NCI-H2196 treated with DMSO at 0.1 percent for 48 hours (cell line): ENCODE measurements around the gene CFAP74.
A peak's percentile ranks its signal among the peaks of the same experiment; 100 is the strongest.

ENCODE experiments used
- DNase-seq: peaks from one replicate; lab custom pipeline; 2025; ENCODE audit not compliant: unreplicated experiment; lab: John Stamatoyannopoulos, UW

The CFAP74 gene

DNA sequence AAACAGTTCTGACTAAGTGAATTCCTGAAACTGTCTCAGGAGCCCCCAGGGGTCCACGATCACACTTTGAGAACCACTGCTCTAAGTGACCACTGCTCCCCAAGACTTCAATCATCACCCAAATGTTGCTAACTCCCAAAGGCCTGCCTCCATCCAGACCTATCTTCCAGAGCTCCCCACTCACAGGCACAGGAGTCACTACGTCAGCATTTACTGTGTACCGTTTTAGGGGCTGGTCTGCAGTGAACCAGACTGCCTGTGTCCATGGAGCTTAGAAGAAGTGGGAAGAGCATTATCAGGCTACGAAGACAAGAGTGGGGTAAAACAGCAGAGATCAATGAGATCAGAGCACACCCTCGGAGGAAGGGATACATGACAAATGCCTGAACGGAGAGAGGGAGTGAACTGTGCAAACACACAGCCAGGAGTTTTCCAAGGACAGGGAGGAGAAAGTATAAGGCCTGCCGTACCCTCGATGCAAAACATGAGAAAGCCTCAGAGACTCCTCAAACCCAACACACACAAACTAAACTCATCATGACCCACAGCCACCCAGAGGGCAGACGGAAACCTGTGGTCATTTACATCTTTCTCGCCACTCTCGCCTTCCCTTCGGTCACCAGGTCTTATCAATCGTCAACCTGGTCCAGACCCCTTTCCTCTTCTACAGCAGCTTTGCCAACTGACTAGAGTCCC lies 122.8 kb downstream of the CFAP74 start:
- no peak for DNase-seq

DNA sequence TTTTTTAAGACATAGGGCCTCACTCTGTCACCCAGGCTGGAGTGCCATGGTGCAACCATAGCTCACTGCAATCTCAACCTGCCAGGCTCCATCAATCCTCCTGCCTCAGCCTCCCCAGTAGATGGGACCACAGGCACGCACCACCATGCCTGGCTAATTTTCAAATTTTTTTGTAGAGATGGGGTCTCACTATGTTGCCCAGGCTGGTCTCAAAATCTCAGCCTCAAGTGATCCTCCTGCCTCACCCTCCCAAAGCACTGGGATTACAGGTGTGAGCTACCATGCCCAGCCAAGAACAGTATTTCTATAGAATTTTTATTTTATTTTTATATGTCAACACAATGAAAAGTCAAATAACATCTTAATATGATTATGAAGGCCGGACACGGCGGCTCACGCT lies 123.6 kb downstream of the CFAP74 start:
- DNase-seq = no peak

DNA sequence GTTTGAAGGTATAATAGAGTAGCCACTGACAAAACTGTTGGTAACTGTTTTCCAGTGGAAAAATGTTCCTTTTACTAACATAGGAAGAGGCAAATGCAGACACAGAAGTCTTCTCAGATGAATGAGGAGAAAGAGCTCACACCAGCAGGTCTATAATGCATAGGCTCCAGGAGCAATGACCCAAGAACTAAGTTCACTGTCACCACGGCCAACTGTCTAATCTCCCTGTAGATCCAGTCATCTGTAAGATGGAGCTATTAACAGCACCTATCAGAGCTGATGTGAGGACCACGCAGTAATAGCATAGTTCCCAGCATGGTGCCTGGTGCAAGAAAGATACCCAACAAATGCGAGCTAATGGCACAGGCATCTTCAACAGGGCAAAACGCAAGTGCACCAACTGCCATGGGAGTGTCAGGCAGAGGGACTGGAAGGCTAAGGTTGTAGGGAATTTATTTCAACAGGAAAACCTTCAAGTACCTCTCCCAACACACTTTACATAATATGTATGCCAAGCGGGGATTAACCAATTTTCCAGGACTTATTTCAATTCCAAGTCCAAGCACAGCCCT lies 125.6 kb downstream of the CFAP74 start:
- no peak for DNase-seq

DNA sequence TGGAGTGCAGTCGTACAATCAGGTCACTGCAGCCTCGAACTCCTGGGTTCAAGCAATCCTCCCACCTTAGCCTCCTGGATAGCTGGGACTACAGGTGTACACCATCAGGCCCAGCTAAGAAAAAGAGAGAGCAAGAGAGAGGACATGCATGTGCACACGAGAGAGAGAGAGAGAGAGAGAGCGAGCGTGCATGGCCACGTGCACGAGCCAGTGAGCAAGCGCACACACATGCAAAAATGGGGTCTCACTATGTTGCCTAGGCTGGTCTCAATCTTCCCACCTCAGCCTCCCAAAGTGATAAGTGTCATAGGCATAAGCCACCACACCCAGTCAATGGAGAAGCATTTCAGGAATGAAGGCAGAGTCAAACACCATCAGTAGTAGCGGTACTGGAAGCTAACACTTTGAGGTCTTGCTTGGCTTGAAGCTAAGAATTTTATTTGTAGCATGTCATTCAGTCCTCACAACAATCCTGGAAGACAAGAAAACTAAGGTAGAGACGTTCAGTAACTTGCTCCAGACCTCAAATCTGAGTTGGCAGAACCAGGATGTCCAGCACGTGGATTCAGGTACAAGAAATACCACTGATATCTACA lies 127.2 kb downstream of the CFAP74 start:
- DNase-seq = no peak

DNA sequence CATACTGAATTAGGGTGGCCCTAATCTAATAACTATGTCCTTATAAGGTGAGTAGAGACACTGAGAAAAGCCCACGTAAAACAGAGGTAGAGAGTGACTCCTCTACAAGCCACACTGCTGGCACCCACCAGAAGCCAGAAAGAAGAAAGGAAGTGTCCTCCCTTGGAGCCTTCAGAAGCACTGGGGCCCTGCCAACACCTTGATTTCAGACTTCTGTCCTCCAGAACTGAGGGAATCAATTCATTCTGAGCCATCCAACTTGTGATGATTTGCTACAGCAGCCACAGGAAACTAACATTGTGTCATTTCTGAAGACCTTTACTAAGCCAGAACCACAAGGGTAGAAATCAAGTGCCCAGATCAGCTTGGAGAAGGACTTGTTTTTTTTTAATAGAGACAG lies 127.7 kb downstream of the CFAP74 start:
- DNase-seq = no peak

DNA sequence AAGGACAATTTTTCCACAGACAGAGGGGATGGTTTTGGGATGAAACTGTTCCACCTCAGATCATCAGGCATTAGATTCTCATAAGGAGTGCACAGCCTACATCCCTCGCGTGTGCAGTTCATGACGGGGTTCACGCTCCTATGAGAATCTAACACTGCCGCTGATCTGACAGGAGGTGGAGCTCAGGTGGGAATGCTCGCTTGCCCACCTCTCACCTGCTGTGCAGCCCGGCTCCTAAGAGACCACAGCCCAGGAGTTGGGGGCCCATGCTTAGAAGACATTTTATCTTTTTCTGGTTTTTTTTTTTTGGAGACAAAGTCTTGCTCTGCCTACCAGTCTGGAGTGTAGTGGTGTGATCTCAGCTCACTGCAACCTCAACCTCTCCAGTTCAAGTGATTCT lies 128.7 kb downstream of the CFAP74 start:
- DNase-seq = no peak

DNA sequence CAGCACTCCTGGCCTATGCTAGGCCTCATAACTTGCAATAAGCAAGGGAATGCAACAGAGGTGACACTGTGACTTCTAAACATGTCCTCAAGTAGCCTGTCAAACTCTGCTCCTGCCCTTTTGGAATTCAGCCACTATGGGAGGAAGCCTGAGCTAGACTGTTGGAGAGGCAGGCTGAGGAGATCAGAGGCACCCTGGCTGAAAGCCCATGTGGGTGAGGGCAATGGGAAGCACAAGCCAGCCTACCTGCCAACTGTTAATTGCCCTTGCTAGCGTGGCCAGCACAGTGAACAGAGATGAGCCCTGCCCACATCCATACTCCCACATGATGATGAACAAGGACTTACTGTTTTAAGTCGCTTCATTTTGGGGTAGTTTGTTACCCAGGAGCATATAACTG lies 130.4 kb downstream of the CFAP74 start:
- DNase-seq = peak; percentile 76

DNA sequence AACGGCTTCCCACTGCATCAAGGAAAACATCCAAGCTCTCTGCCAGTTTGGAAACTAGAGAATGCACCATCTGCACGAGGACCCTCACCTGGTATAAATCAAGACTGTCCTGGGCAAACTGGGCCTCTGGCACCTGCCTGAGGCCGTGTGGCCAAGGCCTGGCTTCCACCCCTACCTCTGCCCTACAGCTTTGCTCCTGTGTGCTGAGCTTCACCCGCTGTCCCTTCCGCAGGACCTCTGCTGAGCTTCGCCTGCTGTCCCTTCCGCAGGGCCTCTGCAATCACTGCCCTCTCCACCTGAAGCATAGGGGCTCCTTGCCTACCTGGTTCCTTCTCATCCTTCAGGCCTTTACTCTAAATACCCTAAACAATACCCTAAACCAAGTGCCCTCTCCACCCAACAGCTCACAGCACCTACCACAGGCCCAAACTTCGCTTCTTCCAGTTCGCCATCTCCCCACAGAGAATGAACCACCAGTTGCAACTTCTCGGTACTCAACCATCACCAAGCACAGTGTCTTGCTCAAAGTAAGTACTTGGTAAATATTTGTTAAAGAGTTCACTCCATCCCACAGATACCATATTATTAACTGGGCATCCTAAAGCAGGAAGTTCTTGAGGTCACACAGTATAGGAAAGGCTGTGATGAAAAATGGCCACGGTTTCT lies 131.1 kb downstream of the CFAP74 start:
- DNase-seq = no peak
